HG03025 (cell line): ENCODE results near the gene SCP2.

Experiments
- ATAC-seq: cut with Tn5 transposase; IDR thresholded peaks from one replicate; pipeline ENCODE4 v1.9.1; 2021; ENCODE audit warnings: mild to moderate bottlenecking, moderate library complexity; ENCODE audit not compliant: unreplicated experiment, low FRiP score

Gene SCP2

DNA sequence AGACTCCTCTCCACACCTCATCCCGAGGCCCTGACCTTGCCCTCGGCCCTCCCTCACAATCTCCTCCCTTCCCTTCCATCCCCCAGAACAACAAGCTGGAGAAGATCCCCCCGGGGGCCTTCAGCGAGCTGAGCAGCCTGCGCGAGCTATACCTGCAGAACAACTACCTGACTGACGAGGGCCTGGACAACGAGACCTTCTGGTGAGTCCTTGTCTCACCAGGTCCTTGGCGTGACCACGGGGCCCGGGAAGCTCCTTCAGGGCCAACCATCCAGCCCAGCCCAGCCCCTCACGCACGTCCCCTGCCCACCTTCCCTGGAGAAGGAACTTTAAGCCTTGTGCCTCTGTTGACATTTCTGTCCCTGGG is 150.5 kb downstream of the SCP2 start:
- ATAC-seq, result no peak

GRCh38 chr1:53078333-53079101 is 151.4 kb downstream of the SCP2 start:
- ATAC-seq, result no peak

DNA sequence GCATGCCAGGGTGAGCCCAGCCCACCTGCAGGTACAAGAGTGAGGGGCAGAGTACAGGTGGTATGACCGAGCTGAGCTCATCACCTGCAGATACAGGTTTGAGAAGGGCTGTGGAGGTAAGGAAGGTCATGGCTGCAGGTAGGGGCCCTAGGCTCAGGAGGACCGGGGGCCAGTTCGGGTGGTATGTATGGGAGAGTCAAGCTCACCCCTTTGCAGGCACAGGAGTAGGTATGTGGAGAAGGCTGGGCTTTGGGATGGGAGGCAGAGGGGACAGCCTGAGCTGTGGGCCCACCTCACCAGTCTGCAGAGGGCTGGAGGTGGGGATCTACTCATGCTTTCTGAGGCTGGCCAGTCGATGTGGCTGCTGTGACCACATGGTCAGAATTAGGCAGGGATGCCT is 152.2 kb downstream of the SCP2 start:
- ATAC-seq, result no peak

DNA sequence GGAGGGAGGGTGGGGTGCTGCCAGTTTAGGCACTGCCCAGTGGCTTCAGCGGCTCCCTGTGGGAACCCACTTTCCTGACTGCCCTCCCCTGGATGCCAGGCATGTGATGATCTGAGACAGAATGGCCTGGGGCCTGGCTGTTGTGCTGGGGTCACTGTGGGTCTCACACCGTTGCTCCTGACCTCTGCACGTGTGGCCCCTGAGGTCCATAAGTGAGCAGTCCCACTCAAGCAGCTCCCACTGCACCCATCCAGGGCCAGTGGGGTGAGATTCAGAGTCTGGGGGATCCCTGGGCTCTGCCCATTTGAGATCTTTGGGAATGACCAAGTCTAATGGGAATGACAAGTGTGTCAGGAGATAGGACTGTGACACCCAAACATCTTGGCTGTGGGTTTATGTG is 153.0 kb downstream of the SCP2 start:
- no peak for ATAC-seq

DNA sequence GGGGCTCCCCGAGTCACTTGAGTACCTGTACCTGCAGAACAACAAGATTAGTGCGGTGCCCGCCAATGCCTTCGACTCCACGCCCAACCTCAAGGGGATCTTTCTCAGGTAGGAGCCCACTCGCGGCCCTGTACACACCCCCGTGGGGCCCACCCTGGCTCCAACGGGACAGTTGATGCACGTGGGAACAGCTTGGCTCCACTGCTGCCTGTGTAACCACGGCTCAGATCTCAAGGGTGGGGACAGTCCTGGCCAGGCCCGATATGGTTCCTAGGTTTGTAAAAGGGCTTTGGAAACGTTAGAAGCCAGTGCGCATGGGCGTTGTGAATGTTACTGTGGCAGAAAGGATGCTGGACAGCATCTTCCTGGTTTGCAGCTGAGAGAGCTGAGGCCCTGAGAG is 153.7 kb downstream of the SCP2 start:
- no peak for ATAC-seq

DNA sequence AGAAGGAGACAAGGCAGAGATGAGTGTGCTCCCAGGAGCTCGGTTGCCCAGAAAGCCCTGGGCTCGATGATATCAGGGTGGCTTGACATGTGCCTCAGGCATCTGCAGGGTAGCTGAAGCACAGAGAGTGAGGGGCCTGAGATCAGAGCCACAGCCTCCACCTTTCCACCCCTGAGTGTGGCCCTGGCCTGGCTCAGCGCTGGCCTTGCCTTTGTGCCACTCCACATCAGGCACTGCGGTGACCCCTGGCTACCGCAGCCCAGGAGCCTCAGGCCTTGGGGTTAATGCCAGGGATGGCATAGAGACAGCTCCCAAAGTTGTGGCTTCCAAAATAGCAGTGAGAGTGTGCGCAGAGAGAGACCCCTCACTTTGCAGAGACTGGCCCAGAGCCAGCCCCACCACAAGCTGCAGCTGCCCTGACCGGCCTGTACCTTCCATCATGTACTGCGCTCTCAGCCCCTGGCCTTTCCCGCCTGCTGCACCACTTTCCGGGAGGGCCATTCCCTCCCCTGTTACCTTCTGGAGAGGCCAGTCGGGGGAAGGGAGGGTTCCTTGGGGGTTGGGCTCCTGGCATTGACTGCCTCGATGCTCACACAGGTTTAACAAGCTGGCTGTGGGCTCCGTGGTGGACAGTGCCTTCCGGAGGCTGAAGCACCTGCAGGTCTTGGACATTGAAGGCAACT is 154.4 kb downstream of the SCP2 start:
- ATAC-seq, result no peak

DNA sequence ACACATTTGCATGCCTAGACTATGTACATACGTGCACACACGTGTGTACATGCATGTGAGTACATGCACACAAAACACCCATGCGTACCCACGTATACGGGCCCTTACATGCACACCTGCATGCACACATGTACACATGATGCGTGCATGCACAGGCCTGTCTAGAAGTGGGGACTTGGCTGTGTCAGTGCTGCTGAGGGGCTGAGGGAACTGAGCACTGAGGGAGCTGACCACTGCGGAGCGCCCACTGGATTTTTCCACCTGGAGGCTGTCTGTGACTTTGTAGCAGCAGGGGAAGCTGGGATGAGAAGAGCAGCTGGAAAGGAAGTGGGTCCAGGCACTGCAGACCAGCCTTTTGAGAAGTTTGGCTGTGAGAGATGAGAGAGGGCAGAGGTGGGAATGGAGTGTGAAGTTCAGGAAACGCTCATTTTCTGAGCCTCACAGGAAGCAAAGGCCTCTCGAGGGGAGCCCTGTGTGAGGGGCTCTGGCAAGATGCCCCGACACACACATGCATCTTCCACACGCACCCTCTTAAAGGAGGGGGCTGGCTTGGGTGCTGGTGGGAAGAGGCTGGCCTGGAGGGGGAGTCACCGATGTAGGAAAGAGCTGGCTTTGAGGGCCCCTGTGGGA is 155.9 kb downstream of the SCP2 start:
- ATAC-seq, result no peak

DNA sequence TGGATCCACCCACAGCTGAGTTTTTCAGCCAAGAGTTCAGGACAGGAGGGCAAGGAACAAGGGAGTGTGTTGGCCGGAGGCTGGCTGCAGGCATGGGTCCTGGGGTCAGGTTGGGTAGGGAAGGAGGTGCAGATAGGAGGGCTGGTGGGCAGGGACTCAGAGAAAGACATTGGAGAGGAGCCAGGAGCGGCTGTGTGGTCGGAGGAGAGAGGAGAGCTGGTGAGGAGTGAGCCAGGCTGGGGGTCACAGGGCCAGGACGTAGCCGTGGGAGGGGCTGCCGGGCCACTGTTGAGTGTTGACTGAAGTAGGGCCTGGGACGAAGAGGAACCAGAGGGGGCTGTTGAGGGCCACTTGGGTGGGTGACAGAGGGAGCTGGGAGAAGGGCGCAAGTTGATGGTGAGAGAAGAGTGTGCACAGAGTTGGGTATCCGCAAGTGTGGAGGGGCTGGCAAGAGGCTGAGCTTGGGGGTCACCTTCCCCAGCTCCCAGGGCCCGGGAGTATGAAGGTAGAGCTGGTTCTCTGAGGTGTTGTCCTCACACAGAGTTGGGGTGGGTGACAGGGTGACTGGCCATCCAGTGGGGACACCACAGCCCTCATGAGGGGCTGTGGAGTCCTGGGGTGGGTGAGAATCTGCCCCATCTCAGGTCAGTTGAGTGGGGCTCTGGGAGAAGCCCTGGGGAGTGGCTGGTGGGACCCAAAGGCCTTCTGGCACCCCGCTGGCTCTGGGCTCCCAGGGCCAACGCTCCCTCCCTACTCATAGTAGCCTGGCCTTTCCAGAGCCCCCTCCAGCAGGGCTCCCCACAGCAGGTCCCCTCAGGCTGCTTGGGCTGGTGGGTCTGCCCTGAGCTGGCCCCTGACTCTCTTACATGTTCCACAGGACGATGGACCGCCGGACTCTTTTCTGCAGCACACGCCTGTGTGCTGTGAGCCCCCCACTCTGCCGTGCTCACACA is 156.8 kb downstream of the SCP2 start:
- ATAC-seq, result no peak

DNA sequence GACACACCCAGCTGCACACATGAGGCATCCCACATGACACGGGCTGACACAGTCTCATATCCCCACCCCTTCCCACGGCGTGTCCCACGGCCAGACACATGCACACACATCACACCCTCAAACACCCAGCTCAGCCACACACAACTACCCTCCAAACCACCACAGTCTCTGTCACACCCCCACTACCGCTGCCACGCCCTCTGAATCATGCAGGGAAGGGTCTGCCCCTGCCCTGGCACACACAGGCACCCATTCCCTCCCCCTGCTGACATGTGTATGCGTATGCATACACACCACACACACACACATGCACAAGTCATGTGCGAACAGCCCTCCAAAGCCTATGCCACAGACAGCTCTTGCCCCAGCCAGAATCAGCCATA is 157.5 kb downstream of the SCP2 start:
- ATAC-seq, result no peak

GRCh38 chr1:53085405-53085804 is 158.3 kb downstream of the SCP2 start:
- no peak for ATAC-seq

DNA sequence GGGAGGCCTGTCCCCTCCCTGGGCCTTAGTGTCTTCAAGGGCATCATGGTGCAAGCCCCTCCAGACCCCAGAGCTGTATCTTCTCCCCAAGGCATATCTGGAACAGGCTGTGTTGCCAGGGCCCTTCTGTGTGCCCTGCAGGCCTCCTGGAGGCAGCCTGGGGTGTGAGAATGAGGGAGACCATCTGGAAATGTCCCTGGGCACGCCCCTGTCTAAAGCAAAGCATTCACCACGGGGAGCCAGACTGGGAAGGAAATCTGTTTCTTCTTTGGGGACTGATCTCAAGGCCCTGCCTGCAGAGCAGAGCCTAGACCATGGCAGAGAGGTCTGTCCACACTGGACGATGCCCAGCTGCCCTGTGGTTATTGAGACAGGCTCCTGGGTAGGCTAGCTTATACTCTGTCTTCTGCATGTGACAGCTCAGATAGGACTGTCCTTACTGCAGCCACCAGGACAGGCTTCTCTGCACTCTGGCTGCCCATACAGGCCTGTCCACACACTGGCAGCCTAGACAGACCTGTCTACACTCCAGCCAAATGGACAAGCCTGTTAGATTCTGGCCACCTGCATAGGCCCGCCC is 159.5 kb downstream of the SCP2 start:
- no peak for ATAC-seq

- no peak for ATAC-seq
Measured at GRCh38 chr1:53087332-53088285, 160.5 kb downstream of the SCP2 start.

- no peak for ATAC-seq
Measured at GRCh38 chr1:53088616-53089300, 161.7 kb downstream of the SCP2 start.

GRCh38 chr1:53089478-53090226 is 162.6 kb downstream of the SCP2 start:
- ATAC-seq, result no peak

DNA sequence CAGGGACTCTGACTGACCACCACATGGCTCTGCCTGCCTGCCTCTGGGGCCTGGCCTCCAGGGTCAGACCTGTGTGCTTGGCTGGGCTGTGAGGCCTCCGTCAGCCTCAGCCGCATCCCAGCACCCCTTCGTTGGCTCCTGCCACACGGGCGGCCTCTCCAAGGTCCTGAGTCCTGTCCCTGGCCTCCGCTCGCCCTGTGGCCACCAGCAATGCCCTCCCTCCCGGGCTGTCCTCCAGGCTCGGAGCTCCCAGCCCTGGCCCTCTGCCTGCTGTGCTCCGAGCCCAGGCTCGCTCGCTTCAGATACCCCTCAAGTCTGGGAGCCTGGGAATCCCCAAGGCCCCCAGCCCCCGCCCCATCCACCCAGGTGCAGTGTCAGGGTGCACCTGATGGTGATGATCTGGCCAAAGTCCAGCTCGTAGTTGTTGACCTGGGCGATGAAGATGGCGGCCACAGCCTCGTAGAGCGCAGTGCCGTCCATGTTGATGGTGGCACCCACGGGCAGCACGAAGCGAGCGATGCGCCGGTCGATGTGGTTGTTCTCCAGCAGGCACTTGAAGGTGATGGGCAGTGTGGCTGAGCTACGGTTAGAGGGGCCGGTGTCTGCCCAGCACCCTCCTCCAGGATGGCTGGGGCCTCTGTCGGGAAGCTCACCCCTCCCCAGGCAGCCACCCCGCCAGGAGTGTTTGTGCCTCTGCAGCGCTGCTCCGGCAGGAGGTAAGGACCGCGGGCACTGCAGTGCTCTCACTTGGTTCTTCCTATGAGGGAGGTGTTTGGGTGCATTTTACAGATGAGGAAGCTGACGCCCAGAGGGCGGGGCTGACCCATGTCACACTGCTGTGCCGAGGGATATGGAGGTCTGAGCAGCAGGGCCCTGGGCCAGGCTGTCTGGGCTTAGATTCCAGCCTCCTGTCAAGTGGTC is 163.4 kb downstream of the SCP2 start:
- ATAC-seq, result no peak

DNA sequence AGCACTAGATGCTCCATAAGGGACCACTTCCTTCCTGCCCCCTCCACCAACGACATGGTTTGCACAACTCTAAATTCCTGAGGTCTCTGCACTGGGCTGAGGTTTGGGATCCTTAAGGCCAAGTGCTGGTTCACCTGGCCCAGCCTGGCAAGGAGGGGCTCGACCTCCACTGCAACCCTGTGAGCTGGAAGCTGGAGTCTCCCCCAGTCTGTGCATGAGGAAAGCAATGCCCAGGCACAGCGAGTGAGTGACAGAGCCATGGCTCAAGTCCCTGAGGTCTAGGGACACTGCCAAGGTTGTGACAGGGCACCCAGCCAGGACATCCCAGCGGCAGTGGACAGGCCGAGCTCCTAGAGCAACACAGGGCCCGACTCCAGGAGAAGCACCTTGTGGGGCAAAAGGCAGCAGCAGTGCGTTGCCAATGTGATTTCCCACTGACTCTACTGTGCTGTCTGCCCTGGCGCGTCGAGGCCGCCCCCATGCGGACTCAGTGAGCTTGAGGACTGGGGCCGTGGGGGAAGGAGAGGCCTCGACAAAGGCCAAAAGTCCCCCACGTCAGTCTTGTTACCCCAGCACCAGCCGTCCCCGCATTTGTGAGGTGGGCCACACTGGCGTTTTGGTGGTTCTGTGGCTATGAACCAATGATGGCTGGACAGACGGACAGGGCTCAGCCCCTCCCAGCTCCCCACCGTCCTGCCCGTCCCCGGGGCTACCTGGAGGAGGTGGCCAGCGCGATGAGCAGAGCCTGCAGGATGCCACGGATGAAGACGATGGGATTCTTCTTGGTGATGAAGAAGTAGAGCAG is 165.0 kb downstream of the SCP2 start:
- ATAC-seq, result no peak
